SK-N-SH treated with all-trans-retinoic acid at 6 μM for 48 hours (cell line): Measurements from ENCODE around the gene GPR156.
"Not testable (repeated sequence)": the region's sequence is repeated elsewhere in the genome, so short reads cannot be mapped to it uniquely, and the experiment has no call there.

Source experiments
- ATAC-seq: fragments of 200-7000 bp; cut with Tn5 transposase; 3 replicates; pipeline ENCODE4 v1.9.1; 2020; ENCODE audit warnings: mild to moderate bottlenecking, moderate library complexity
- ARNTL ChIP-seq: fragments of 450-650 bp; formaldehyde crosslinking; IDR thresholded peaks from 2 replicates; pipeline ENCODE4 v1.5.0; 2020; ENCODE audit warnings: low read depth, mild to moderate bottlenecking, moderate library complexity, borderline replicate concordance
- BACH2 ChIP-seq: fragments of 250-450 bp; sonication (Bioruptor Pico); IDR thresholded peaks from 2 replicates; pipeline ENCODE4 v1.9.0; 2021; ENCODE audit warnings: mild to moderate bottlenecking, borderline replicate concordance
- ESRRG ChIP-seq: fragments of 250-450 bp; sonication (Bioruptor Pico); IDR thresholded peaks from 2 replicates; pipeline ENCODE4 v1.6.1; 2021; ENCODE audit warnings: mild to moderate bottlenecking
- GLIS3 ChIP-seq: fragments of 250-450 bp; sonication (Bioruptor Pico); IDR thresholded peaks from 2 replicates; pipeline ENCODE4 v1.5.0; 2020; ENCODE audit warnings: mild to moderate bottlenecking, moderate library complexity
- ISL1 ChIP-seq: fragments of 250-450 bp; sonication (Bioruptor Pico); IDR thresholded peaks from 2 replicates; pipeline ENCODE4 v2.1.2; 2022; ENCODE audit warnings: mild to moderate bottlenecking, moderate library complexity
- OSR1 ChIP-seq: fragments of 250-450 bp; sonication (Bioruptor Pico); IDR thresholded peaks from 2 replicates; pipeline ENCODE4 v1.8.0; 2022; ENCODE audit warnings: moderate library complexity, mild to moderate bottlenecking, inconsistent platforms
- PPARA ChIP-seq: fragments of 250-450 bp; sonication (Bioruptor Pico); IDR thresholded peaks from 2 replicates; pipeline ENCODE4 v1.5.0; 2020; ENCODE audit warnings: mild to moderate bottlenecking, borderline replicate concordance
- RARB ChIP-seq: fragments of 250-450 bp; sonication (Bioruptor Pico); IDR thresholded peaks from 2 replicates; pipeline ENCODE4 v1.8.0; 2021; ENCODE audit warnings: mild to moderate bottlenecking, moderate library complexity
- SNAI2 ChIP-seq: fragments of 250-450 bp; sonication (Bioruptor Pico); IDR thresholded peaks from 2 replicates; pipeline ENCODE4 v1.5.0; 2020; ENCODE audit warnings: mild to moderate bottlenecking, moderate library complexity
- TCF4 ChIP-seq: fragments of 250-450 bp; sonication (Bioruptor Pico); IDR thresholded peaks from 2 replicates; pipeline ENCODE4 v1.8.0; 2021; ENCODE audit warnings: mild to moderate bottlenecking, moderate library complexity, borderline replicate concordance
- TOX ChIP-seq: fragments of 250-450 bp; sonication (Bioruptor Pico); IDR thresholded peaks from 2 replicates; pipeline ENCODE4 v1.8.0; 2021; ENCODE audit warnings: mild to moderate bottlenecking, moderate library complexity, borderline replicate concordance
- ZC3H10 ChIP-seq: fragments of 250-450 bp; sonication (Bioruptor Pico); IDR thresholded peaks from 2 replicates; pipeline ENCODE4 v1.5.1; 2021; ENCODE audit warnings: mild to moderate bottlenecking, moderate library complexity
- ZFP3 ChIP-seq: fragments of 250-450 bp; sonication (Bioruptor Pico); IDR thresholded peaks from 2 replicates; pipeline ENCODE4 v1.5.0; 2020; ENCODE audit warnings: mild to moderate bottlenecking, moderate library complexity
- ZFP30 ChIP-seq: fragments of 450-650 bp; formaldehyde crosslinking; IDR thresholded peaks from 2 replicates; pipeline ENCODE4 v1.5.0; 2022; ENCODE audit warnings: mild to moderate bottlenecking, moderate library complexity
- ZNF565 ChIP-seq: fragments of 450-650 bp; formaldehyde crosslinking; conservative IDR thresholded peaks from 2 replicates; pipeline ENCODE4 v1.5.0; 2020; ENCODE audit warnings: low read depth, mild to moderate bottlenecking, moderate library complexity
- ZNF70 ChIP-seq: fragments of 450-650 bp; formaldehyde crosslinking; IDR thresholded peaks from 2 replicates; pipeline ENCODE4 v1.5.0; 2020; ENCODE audit warnings: mild to moderate bottlenecking, moderate library complexity
- ZNF8 ChIP-seq: fragments of 450-650 bp; formaldehyde crosslinking; IDR thresholded peaks from 2 replicates; pipeline ENCODE4 v1.5.0; 2020; ENCODE audit warnings: mild to moderate bottlenecking, moderate library complexity
- TF ChIP-seq, protein P1 (sequence below): fragments of 250-450 bp; sonication (Bioruptor Pico); IDR thresholded peaks from 2 replicates; pipeline ENCODE4 v1.5.1; 2021; ENCODE audit warnings: mild to moderate bottlenecking, moderate library complexity
- TF ChIP-seq, protein P2 (sequence below): fragments of 250-450 bp; sonication (Bioruptor Pico); IDR thresholded peaks from 2 replicates; pipeline ENCODE4 v1.5.0; 2020; ENCODE audit warnings: mild to moderate bottlenecking, moderate library complexity
- TF ChIP-seq, protein P3 (sequence below): fragments of 250-450 bp; sonication (Bioruptor Pico); IDR thresholded peaks from 2 replicates; pipeline ENCODE4 v1.5.1; 2020; ENCODE audit warnings: low read depth, mild to moderate bottlenecking, moderate library complexity
- TF ChIP-seq, protein P4 (sequence below): fragments of 250-450 bp; sonication (Bioruptor Pico); IDR thresholded peaks from 2 replicates; pipeline ENCODE4 v1.8.0; 2021; ENCODE audit warnings: low read depth, mild to moderate bottlenecking, moderate library complexity, borderline replicate concordance

Gene GPR156

DNA sequence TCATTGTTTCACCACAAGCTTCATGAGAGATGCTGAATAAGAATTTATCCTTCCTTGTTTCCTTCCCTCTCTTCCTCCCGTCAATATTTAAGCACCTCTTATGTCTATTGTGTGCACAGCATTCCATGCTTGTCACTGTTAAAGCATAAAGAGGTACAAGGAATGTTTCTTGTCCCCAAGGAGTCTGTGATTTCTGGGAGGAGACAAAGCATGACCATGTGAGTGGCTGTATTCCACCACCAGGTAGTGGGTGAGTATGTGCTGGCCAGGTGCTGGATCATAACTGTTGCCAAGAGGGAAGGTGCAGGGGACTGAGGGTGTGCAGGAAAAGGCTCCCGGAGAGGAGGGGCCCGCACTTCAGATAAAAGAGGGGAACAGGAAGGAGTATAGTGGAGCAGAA is 127.9 kb downstream of the GPR156 start:
- TF ChIP-seq RARB (CRISPR knock-in tag) (no peak), PPARA (CRISPR knock-in tag) (no peak), SNAI2 (CRISPR knock-in tag) (no peak), TOX (CRISPR knock-in tag) (no peak)
- TF ChIP-seq, protein P1, sequence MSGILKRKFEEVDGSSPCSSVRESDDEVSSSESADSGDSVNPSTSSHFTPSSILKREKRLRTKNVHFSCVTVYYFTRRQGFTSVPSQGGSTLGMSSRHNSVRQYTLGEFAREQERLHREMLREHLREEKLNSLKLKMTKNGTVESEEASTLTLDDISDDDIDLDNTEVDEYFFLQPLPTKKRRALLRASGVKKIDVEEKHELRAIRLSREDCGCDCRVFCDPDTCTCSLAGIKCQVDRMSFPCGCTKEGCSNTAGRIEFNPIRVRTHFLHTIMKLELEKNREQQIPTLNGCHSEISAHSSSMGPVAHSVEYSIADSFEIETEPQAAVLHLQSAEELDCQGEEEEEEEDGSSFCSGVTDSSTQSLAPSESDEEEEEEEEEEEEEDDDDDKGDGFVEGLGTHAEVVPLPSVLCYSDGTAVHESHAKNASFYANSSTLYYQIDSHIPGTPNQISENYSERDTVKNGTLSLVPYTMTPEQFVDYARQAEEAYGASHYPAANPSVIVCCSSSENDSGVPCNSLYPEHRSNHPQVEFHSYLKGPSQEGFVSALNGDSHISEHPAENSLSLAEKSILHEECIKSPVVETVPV (CRISPR knock-in tag) = no peak
- TF ChIP-seq, protein P2, sequence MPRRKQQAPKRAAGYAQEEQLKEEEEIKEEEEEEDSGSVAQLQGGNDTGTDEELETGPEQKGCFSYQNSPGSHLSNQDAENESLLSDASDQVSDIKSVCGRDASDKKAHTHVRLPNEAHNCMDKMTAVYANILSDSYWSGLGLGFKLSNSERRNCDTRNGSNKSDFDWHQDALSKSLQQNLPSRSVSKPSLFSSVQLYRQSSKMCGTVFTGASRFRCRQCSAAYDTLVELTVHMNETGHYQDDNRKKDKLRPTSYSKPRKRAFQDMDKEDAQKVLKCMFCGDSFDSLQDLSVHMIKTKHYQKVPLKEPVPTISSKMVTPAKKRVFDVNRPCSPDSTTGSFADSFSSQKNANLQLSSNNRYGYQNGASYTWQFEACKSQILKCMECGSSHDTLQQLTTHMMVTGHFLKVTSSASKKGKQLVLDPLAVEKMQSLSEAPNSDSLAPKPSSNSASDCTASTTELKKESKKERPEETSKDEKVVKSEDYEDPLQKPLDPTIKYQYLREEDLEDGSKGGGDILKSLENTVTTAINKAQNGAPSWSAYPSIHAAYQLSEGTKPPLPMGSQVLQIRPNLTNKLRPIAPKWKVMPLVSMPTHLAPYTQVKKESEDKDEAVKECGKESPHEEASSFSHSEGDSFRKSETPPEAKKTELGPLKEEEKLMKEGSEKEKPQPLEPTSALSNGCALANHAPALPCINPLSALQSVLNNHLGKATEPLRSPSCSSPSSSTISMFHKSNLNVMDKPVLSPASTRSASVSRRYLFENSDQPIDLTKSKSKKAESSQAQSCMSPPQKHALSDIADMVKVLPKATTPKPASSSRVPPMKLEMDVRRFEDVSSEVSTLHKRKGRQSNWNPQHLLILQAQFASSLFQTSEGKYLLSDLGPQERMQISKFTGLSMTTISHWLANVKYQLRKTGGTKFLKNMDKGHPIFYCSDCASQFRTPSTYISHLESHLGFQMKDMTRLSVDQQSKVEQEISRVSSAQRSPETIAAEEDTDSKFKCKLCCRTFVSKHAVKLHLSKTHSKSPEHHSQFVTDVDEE (CRISPR knock-in tag) = no peak
- no peak for ATAC-seq

DNA sequence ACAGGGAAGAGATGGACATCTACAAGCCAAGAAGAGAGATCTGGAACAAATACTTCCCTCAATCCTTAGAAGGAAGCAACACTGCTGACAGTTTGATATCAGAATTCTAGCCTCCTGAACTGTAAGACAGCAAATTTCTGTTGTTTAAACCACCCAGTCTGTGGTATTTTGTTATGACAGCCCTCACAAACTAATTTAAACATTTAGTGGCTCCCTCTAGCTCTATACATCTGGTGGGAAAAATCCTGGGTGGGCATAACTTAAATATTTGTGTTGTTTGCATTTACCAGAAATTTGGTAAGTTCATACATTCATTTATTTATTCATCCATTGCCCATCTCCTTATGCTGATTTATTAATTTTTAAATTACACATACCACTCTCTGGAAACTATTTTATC is 128.3 kb downstream of the GPR156 start:
- no peak for ATAC-seq
- TF ChIP-seq ZNF8 (CRISPR knock-in tag) = no peak
- TF ChIP-seq OSR1 (CRISPR knock-in tag) = no peak
- TF ChIP-seq, protein P2 (CRISPR knock-in tag) = no peak
- TF ChIP-seq ISL1 (CRISPR knock-in tag) = no peak
- no peak for TF ChIP-seq ZFP3
- no peak for TF ChIP-seq ZNF565
- no peak for TF ChIP-seq ZFP30
- no peak for TF ChIP-seq ZNF70 (CRISPR knock-in tag)
- TF ChIP-seq, protein P3, sequence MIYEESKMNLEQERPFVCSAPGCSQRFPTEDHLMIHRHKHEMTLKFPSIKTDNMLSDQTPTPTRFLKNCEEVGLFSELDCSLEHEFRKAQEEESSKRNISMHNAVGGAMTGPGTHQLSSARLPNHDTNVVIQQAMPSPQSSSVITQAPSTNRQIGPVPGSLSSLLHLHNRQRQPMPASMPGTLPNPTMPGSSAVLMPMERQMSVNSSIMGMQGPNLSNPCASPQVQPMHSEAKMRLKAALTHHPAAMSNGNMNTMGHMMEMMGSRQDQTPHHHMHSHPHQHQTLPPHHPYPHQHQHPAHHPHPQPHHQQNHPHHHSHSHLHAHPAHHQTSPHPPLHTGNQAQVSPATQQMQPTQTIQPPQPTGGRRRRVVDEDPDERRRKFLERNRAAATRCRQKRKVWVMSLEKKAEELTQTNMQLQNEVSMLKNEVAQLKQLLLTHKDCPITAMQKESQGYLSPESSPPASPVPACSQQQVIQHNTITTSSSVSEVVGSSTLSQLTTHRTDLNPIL (CRISPR knock-in tag) = no peak
- TF ChIP-seq TCF4 = no peak
- TF ChIP-seq GLIS3 (CRISPR knock-in tag) = no peak
- no peak for TF ChIP-seq ZC3H10
- no peak for TF ChIP-seq PPARA (CRISPR knock-in tag)
- no peak for TF ChIP-seq SNAI2 (CRISPR knock-in tag)
- TF ChIP-seq TOX (CRISPR knock-in tag) = no peak
- no peak for TF ChIP-seq ESRRG (CRISPR knock-in tag)
- TF ChIP-seq RARB (CRISPR knock-in tag) = no peak
- TF ChIP-seq BACH2 (CRISPR knock-in tag) = no peak
- TF ChIP-seq, protein P4, sequence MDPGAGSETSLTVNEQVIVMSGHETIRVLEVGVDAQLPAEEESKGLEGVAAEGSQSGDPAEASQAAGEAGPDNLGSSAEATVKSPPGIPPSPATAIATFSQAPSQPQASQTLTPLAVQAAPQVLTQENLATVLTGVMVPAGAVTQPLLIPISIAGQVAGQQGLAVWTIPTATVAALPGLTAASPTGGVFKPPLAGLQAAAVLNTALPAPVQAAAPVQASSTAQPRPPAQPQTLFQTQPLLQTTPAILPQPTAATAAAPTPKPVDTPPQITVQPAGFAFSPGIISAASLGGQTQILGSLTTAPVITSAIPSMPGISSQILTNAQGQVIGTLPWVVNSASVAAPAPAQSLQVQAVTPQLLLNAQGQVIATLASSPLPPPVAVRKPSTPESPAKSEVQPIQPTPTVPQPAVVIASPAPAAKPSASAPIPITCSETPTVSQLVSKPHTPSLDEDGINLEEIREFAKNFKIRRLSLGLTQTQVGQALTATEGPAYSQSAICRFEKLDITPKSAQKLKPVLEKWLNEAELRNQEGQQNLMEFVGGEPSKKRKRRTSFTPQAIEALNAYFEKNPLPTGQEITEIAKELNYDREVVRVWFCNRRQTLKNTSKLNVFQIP (CRISPR knock-in tag) = no peak

DNA sequence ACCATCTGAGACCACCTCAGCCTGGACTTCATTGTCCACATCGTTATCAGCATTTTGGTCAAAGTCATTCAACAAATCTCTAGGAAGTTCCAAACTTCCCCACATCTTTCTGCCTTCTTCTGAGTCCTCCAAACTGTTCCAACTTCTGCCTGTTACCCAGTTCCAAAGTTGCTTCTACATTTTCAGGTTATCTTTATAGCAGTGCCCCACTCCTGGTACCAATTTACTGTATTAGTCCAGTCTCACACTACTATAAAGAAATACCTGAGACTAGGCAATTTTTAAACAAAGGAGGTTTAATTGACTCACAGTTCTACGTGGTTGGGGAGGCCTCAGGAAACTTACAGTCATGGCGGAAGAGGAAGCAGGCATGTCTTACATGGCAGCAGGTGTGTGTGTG is 129.3 kb downstream of the GPR156 start:
- not testable (repeated sequence) for ATAC-seq

DNA sequence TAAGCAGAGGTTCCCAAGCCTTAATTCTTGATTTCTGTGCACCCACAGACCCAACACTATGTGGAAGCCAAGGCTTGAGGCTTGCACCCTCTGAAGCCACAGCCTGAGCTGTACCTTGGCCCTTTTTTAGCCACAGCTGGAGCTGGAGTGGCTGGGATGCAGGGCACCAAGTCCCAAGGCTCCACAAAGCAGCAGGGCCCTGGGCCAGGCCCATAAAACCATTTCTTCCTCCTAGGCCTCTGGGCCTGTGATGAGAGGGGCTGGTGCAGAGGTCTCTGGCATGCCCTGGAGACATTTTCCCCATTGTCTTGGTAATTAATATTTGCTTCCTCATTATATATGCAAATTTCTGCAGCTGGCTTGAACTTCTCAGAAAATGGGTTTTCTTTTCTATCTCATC is 129.9 kb downstream of the GPR156 start:
- ATAC-seq = no peak
- no peak for TF ChIP-seq SNAI2 (CRISPR knock-in tag)
- no peak for TF ChIP-seq ARNTL (CRISPR knock-in tag)
- no peak for TF ChIP-seq BACH2 (CRISPR knock-in tag)
- no peak for TF ChIP-seq ZNF8 (CRISPR knock-in tag)
- TF ChIP-seq TCF4 = no peak
- TF ChIP-seq ISL1 (CRISPR knock-in tag) = no peak
- TF ChIP-seq ZFP3 = no peak
